IMR-90 (cell line): ENCODE data around the gene MLEC. TPM values are rescaled to one million over a fixed set of nuclear protein-coding genes. Genes with fewer than 3 reads are reported as not detected.

Experiments
- ATAC-seq: fragments of 200-7000 bp; cut with Tn5 transposase; 2 replicates; pipeline ENCODE4 v1.9.1; 2020; ENCODE audit warnings: low read depth, mild to moderate bottlenecking, moderate library complexity
- BruUV-seq: library from RNA; stranded (reverse); fragments of 400-500 nt; replicated peaks from 2 replicates; lab custom pipeline; 2021; lab: Mats Ljungman, UMichigan
- CTCF ChIA-PET: fragments of 300-600 bp; formaldehyde crosslinking; extraction: SDS; loops from one replicate; lab custom pipeline; 2021; ENCODE audit warnings: antibody characterized with exemption; lab: Yijun Ruan, JAX
- POLR2A ChIA-PET: fragments of 300-600 bp; sonication (Branson Sonifier 250); formaldehyde crosslinking; loops from one replicate; lab custom pipeline; 2022; ENCODE audit warnings: antibody characterized with exemption; ENCODE audit not compliant: unreplicated experiment; lab: Charles Lee
- DNase-seq: peaks from one replicate; pipeline ENCODE4 v3.0.0; 2013
- H2AFZ ChIP-seq: replicated peaks from 2 replicates; pipeline ENCODE3; 2013; ENCODE audit warnings: low read length, mild to moderate bottlenecking; ENCODE audit not compliant: poor library complexity
- H2AK5ac ChIP-seq: 2 replicates; pipeline ENCODE4 v1.6.1; 2013; ENCODE audit warnings: low read depth, low read length, inconsistent platforms
- H2AK9ac ChIP-seq: replicated peaks from 2 replicates; pipeline ENCODE3; 2013; ENCODE audit warnings: mild to moderate bottlenecking, low read depth, low read length, moderate library complexity; ENCODE audit not compliant: poor library complexity
- H2BK120ac ChIP-seq: 2 replicates; pipeline ENCODE4 v1.6.1; 2013; ENCODE audit warnings: low read depth, low read length, inconsistent platforms
- H2BK15ac ChIP-seq: 3 replicates; pipeline ENCODE4 v1.6.1; 2013; ENCODE audit warnings: low read depth, low read length, inconsistent platforms
- H2BK20ac ChIP-seq: 2 replicates; pipeline ENCODE4 v1.6.1; 2013; ENCODE audit warnings: low read depth, mild to moderate bottlenecking, inconsistent platforms, low read length, moderate library complexity
- H2BK5ac ChIP-seq: 2 replicates; pipeline ENCODE4 v1.6.1; 2013; ENCODE audit warnings: mild to moderate bottlenecking, low read depth, low read length, inconsistent platforms; ENCODE audit not compliant: poor library complexity, severe bottlenecking
- H3K14ac ChIP-seq: replicated peaks from 2 replicates; pipeline ENCODE4 v1.6.1; 2013; ENCODE audit warnings: low read depth, low read length, inconsistent platforms
- H3K18ac ChIP-seq: 2 replicates; pipeline ENCODE4 v1.6.1; 2013; ENCODE audit warnings: low read depth, low read length, control low read depth
- H3K23ac ChIP-seq: 2 replicates; pipeline ENCODE4 v1.6.1; 2013; ENCODE audit warnings: low read depth, low read length, inconsistent platforms
- H3K27ac ChIP-seq: 2 replicates; pipeline ENCODE4 v1.5.1; 2013; ENCODE audit warnings: mild to moderate bottlenecking, control low read depth, low read length; ENCODE audit not compliant: insufficient read depth
- H3K27me3 ChIP-seq: 2 replicates; pipeline ENCODE4 v1.6.1; 2013; ENCODE audit warnings: low read length; ENCODE audit not compliant: control insufficient read depth, insufficient read depth
- H3K36me3 ChIP-seq: 2 replicates; pipeline ENCODE4 v1.6.1; 2013; ENCODE audit warnings: low read length, mixed read lengths; ENCODE audit not compliant: control insufficient read depth, insufficient read depth
- H3K4ac ChIP-seq: 2 replicates; pipeline ENCODE4 v1.6.1; 2013; ENCODE audit warnings: low read depth, low read length, inconsistent platforms
- H3K4me1 ChIP-seq: 2 replicates; pipeline ENCODE4 v1.6.1; 2013; ENCODE audit warnings: low read length, mixed read lengths; ENCODE audit not compliant: control insufficient read depth, insufficient read depth
- H3K4me2 ChIP-seq: 2 replicates; pipeline ENCODE4 v1.6.1; 2013; ENCODE audit warnings: low read depth, mild to moderate bottlenecking, control low read depth, low read length, moderate library complexity
- H3K4me3 ChIP-seq: 2 replicates; pipeline ENCODE4 v1.5.1; 2013; ENCODE audit warnings: low read depth, mild to moderate bottlenecking, control low read depth, low read length, moderate library complexity; ENCODE audit not compliant: insufficient read depth
- H3K56ac ChIP-seq: 2 replicates; pipeline ENCODE4 v1.6.1; 2013; ENCODE audit warnings: low read length, inconsistent platforms; ENCODE audit not compliant: insufficient read depth; ENCODE audit errors: extremely low read depth
- H3K79me1 ChIP-seq, 2 experiments: 2 replicates each; pipeline ENCODE4 v1.6.1; 2013; ENCODE audit warnings: low read length in 2 of 2, inconsistent platforms in 1 of 2, low read depth in 1 of 2
- H3K9ac ChIP-seq: 2 replicates; pipeline ENCODE4 v1.6.1; 2013; ENCODE audit warnings: low read depth, low read length, control low read depth
- H3K9me1 ChIP-seq: 2 replicates; pipeline ENCODE4 v1.6.1; 2013; ENCODE audit warnings: low read length, inconsistent platforms; ENCODE audit not compliant: insufficient read depth
- H3K9me3 ChIP-seq: 2 replicates; pipeline ENCODE4 v1.6.1; 2013; ENCODE audit warnings: low read length; ENCODE audit not compliant: control insufficient read depth, insufficient read depth
- H4K20me1 ChIP-seq: 2 replicates; pipeline ENCODE4 v1.6.1; 2013; ENCODE audit warnings: low read length, inconsistent platforms; ENCODE audit not compliant: insufficient read depth
- H4K5ac ChIP-seq: 2 replicates; pipeline ENCODE4 v1.6.1; 2013; ENCODE audit warnings: mild to moderate bottlenecking, low read depth, low read length, control low read depth
- H4K8ac ChIP-seq, 2 experiments: 2 replicates each; pipeline ENCODE4 v1.6.1; 2013; ENCODE audit warnings: low read depth in 2 of 2, low read length in 2 of 2, control low read depth in 1 of 2, inconsistent platforms in 1 of 2
- H4K91ac ChIP-seq: 2 replicates; pipeline ENCODE4 v1.6.1; 2013; ENCODE audit warnings: low read depth, low read length, inconsistent platforms; ENCODE audit not compliant: insufficient read depth
- CHD1 ChIP-seq: IDR thresholded peaks from 2 replicates; pipeline ENCODE4 v1.6.1; 2012; ENCODE audit warnings: low read depth, low read length, improper control_type of control experiment
- FOS ChIP-seq: fragments of 150-350 bp; IDR thresholded peaks from 2 replicates; pipeline ENCODE4 v1.6.1; 2016; ENCODE audit warnings: low read depth, low read length
- MAZ ChIP-seq: IDR thresholded peaks from 2 replicates; pipeline ENCODE4 v1.6.1; 2012; ENCODE audit warnings: low read depth, mild to moderate bottlenecking, low read length, improper control_type of control experiment, moderate library complexity, borderline replicate concordance
- POLR2A ChIP-seq: IDR thresholded peaks from 2 replicates; pipeline ENCODE4 v1.6.1; 2012; ENCODE audit warnings: mild to moderate bottlenecking, low read depth, low read length
- RAD21 ChIP-seq: IDR thresholded peaks from 2 replicates; pipeline ENCODE4 v1.6.1; 2012; ENCODE audit warnings: low read length, improper control_type of control experiment
- RCOR1 ChIP-seq: IDR thresholded peaks from 2 replicates; pipeline ENCODE4 v1.6.1; 2012; ENCODE audit warnings: mild to moderate bottlenecking, low read length, improper control_type of control experiment; ENCODE audit not compliant: insufficient replicate concordance
- WGBS, 2 experiments: methylation state at CpG; one replicate each; pipeline versions ENCODE4 v1.1.5 to v1.1.7; 2013; ENCODE audit warnings: missing lambda C conversion rate in 2 of 2; ENCODE audit not compliant: insufficient read length in 1 of 2; ENCODE audit errors: extremely low coverage in 2 of 2; 5-methylcytosine and 5-hydroxymethylcytosine counted together
- dilution Hi-C: fragments of 300-500 bp; cut with HindIII; formaldehyde crosslinking; loops from one replicate; pipeline ENCODE4 v1.14.3; 2018; ENCODE audit warnings: low sequenced_read_pairs; ENCODE audit not compliant: unreplicated experiment
- in situ Hi-C: fragments of 300-500 bp; cut with MboI; formaldehyde crosslinking; loops from 3 replicates; pipeline ENCODE4 v1.14.3; 2019; ENCODE audit warnings: low sequenced_read_pairs, inconsistent platforms, mixed read lengths
- intact Hi-C: fragments of 100-400 bp; cut with micrococcal nuclease; formaldehyde crosslinking; loops from 2 replicates; pipeline ENCODE4 v1.10.0; 2022
- polyA plus RNA-seq, 3 experiments: library from polyadenylated mRNA; depleted of rRNA; stranded (reverse); fragments of >200 nt; gene quantifications; 2 replicates each; pipeline ENCODE4 v1.2.3, GENCODE V29; 2012; ENCODE audit warnings: low replicate concordance in 1 of 3
- total RNA-seq: library from RNA; depleted of rRNA; stranded (reverse); fragments of >200 nt; gene quantifications from 2 replicates; pipeline ENCODE4 v1.2.3, GENCODE V29; 2012
- TF ChIP-seq, protein P1 (sequence below): conservative IDR thresholded peaks from 2 replicates; pipeline ENCODE4 v1.5.1; 2012; ENCODE audit warnings: mild to moderate bottlenecking, low read depth, low read length, improper control_type of control experiment
- TF ChIP-seq, protein P2 (sequence below): fragments of 150-350 bp; IDR thresholded peaks from 2 replicates; pipeline ENCODE4 v1.6.1; 2016; ENCODE audit warnings: low read depth, mild to moderate bottlenecking, low read length, moderate library complexity, borderline replicate concordance

The MLEC gene
- total and polyA plus RNA-seq, 2 of the 4 experiments (the other 2 are of a cell fraction) = 44.1 to 137 TPM

DNA sequence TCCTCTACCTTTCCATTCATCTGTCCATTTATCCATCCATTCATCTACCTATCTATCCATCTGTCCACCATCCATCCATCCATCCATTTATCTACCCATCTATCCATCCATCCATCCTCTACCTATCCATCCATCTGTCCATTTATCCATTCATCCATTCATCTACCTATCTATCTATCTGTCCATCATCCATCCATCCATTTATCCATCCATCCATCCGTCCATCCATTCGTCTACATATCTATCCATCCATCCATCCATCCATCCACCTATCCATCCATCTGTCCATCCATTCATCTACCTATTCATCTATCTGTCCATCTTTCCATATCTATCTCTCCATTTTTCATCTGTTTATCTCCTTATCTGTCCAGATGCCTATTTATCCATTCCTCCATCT is 25.5 kb upstream of the MLEC start:
- in situ Hi-C loops = no loop called here
- Histone ChIP-seq H2BK5ac (no peak overlapping the region), H3K23ac (no peak overlapping the region), H2BK15ac (no peak overlapping the region), H3K18ac (no peak overlapping the region), H2BK20ac (no peak overlapping the region), H3K4me2 (no peak overlapping the region), H2AK9ac (no peak overlapping the region), H4K91ac (no peak overlapping the region), H4K5ac (no peak overlapping the region), H3K27ac (no peak overlapping the region), H2BK120ac (no peak overlapping the region), H3K79me1 (no peaks in the 10 kb centered on the region), H3K14ac (no peak overlapping the region), H3K27me3 (peaks cover 29% of the 10 kb centered on the region), H4K8ac (no peak overlapping the region), H3K4me1 (no peaks in the 10 kb centered on the region), H3K56ac (no peak overlapping the region), H4K20me1 (no peaks in the 10 kb centered on the region), H3K9me1 (no peaks in the 10 kb centered on the region), H2AK5ac (no peak overlapping the region), H3K36me3 (no peaks in the 10 kb centered on the region), H2AFZ (no peak overlapping the region), H3K9ac (no peak overlapping the region), H3K9me3 (no peaks in the 10 kb centered on the region), H3K4me3 (no peak overlapping the region), H3K4ac (no peak overlapping the region)
- WGBS, 2 experiments = 21% methylated on average over 2 of the region's 2 CpGs; no CpG with 5 or more reads in 1 of the 2 experiments
- intact Hi-C loops = no loop called here
- TF ChIP-seq CHD1 = no peak
- no peak for TF ChIP-seq RCOR1
- TF ChIP-seq, protein P1, sequence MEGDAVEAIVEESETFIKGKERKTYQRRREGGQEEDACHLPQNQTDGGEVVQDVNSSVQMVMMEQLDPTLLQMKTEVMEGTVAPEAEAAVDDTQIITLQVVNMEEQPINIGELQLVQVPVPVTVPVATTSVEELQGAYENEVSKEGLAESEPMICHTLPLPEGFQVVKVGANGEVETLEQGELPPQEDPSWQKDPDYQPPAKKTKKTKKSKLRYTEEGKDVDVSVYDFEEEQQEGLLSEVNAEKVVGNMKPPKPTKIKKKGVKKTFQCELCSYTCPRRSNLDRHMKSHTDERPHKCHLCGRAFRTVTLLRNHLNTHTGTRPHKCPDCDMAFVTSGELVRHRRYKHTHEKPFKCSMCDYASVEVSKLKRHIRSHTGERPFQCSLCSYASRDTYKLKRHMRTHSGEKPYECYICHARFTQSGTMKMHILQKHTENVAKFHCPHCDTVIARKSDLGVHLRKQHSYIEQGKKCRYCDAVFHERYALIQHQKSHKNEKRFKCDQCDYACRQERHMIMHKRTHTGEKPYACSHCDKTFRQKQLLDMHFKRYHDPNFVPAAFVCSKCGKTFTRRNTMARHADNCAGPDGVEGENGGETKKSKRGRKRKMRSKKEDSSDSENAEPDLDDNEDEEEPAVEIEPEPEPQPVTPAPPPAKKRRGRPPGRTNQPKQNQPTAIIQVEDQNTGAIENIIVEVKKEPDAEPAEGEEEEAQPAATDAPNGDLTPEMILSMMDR = no peak
- no peak for TF ChIP-seq FOS
- TF ChIP-seq, protein P2, sequence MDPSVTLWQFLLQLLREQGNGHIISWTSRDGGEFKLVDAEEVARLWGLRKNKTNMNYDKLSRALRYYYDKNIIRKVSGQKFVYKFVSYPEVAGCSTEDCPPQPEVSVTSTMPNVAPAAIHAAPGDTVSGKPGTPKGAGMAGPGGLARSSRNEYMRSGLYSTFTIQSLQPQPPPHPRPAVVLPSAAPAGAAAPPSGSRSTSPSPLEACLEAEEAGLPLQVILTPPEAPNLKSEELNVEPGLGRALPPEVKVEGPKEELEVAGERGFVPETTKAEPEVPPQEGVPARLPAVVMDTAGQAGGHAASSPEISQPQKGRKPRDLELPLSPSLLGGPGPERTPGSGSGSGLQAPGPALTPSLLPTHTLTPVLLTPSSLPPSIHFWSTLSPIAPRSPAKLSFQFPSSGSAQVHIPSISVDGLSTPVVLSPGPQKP = no peak
- no peak for TF ChIP-seq POLR2A
- TF ChIP-seq MAZ = no peak
- TF ChIP-seq RAD21 = no peak
- dilution Hi-C loops = no loop called here
- ATAC-seq (no peak), DNase-seq (no peak)
- ChIA-PET CTCF (no interaction called here), POLR2A (no interaction called here)
- no TSS peak for BruUV-seq
